ENCODE data around the gene CFAP77. TPM values are rescaled to one million over a fixed set of nuclear protein-coding genes. Genes with fewer than 3 reads are reported as not detected.

Gene CFAP77
- total RNA-seq, 2 experiments from 2014 or later = not detected

DNA sequence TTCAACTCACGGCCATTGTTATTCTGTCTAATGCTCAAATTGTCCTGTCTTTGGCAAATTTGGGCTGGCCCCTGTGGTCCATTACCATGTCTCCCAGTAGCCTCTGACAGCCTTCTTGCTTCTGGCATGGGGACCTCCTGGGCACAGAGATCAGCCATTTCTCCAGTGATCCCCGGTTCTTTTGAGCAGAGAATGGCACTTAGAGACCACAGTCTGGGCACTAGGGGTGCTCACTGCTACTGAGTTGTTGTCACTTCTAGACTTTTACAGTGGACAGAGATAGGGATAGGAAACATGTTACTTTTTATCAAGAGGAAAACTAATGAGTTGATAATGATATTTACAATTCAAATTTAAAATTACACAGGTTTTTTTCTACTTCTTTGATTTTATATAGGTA is 124.8 kb downstream of the CFAP77 start:
- Mint-ChIP-seq H3K36me3 (ENCODE audit: low read depth) (no peaks in the 10 kb centered on the region), H3K4me3 (no peak overlapping the region), H3K27me3 (peaks cover 14% of the 10 kb centered on the region), H3K4me1 (ENCODE audit: low read depth) (no peaks in the 10 kb centered on the region), H3K27ac (no peak overlapping the region), H3K9me3 (peaks cover 2% of the 10 kb centered on the region)
- TF ChIP-seq, protein P1, sequence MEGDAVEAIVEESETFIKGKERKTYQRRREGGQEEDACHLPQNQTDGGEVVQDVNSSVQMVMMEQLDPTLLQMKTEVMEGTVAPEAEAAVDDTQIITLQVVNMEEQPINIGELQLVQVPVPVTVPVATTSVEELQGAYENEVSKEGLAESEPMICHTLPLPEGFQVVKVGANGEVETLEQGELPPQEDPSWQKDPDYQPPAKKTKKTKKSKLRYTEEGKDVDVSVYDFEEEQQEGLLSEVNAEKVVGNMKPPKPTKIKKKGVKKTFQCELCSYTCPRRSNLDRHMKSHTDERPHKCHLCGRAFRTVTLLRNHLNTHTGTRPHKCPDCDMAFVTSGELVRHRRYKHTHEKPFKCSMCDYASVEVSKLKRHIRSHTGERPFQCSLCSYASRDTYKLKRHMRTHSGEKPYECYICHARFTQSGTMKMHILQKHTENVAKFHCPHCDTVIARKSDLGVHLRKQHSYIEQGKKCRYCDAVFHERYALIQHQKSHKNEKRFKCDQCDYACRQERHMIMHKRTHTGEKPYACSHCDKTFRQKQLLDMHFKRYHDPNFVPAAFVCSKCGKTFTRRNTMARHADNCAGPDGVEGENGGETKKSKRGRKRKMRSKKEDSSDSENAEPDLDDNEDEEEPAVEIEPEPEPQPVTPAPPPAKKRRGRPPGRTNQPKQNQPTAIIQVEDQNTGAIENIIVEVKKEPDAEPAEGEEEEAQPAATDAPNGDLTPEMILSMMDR (IDR thresholded peaks at IDR 0.05) = no peak
- ATAC-seq = no peak
- no peak for DNase-seq
- ChIA-PET POLR2A (no interaction called here), CTCF (no interaction called here)
- intact Hi-C loops (cut with micrococcal nuclease) = no loop called here

DNA sequence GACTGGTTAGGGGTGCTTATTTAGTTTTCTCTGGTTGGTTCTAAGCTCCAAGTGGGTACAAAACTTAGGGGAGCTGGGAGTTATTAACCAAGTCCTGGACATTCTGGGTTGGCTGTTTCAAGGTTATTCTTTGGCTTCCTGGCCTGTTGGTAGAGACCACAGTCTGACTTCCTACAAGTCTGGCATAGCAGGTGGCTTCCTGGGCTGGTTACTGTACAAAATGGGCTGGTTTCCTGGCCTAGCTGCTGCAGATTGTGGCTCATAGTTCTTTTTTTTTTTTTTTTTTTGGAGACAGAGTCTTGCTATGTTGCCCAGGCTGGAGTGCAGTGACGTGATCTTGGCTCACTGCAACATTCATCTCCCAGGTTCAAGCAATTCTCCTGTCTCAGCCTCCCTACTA is 126.1 kb downstream of the CFAP77 start:
- no peak for DNase-seq
- intact Hi-C loops (cut with micrococcal nuclease) = no loop called here
- ChIA-PET POLR2A (no interaction called here), CTCF (no interaction called here)
- no peak for ATAC-seq
- Mint-ChIP-seq H3K36me3 (ENCODE audit: low read depth) (no peaks in the 10 kb centered on the region), H3K27ac (no peak overlapping the region), H3K4me3 (no peak overlapping the region), H3K4me1 (ENCODE audit: low read depth) (no peaks in the 10 kb centered on the region), H3K27me3 (peaks cover 7% of the 10 kb centered on the region), H3K9me3 (peaks cover 2% of the 10 kb centered on the region)
- TF ChIP-seq, protein P1 (IDR thresholded peaks at IDR 0.05) = no peak

DNA sequence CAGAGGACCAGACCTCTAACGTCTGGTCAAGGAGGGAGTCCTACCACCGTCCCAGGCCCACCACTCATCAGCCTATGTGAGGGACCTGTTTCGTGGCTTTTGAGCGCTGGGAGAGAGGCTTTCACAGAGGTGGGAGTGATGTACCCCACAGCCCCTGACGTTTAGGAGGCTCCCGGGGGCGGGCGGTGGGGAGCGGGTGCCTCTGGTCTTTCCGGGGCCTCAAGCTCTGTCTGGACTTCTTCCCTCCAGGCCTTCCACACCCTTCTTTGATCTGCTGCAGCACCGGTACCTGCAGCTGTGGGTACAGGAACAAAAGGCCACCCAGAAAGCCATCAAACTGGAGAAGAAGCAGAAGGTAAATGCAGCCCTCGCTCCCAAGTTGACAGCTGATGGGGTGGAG is 127.3 kb downstream of the CFAP77 start:
- Mint-ChIP-seq H3K9me3 (peaks cover 2% of the 10 kb centered on the region), H3K4me1 (ENCODE audit: low read depth) (no peaks in the 10 kb centered on the region), H3K27me3 (no peaks in the 10 kb centered on the region), H3K4me3 (no peak overlapping the region), H3K27ac (no peak overlapping the region), H3K36me3 (ENCODE audit: low read depth) (no peaks in the 10 kb centered on the region)
- TF ChIP-seq, protein P1 (IDR thresholded peaks at IDR 0.05) = no peak
- intact Hi-C loops (cut with micrococcal nuclease) = no loop called here
- CTCF ChIA-PET = no interaction called here
- POLR2A ChIA-PET = no interaction called here
- ATAC-seq = no peak
- no peak for DNase-seq

DNA sequence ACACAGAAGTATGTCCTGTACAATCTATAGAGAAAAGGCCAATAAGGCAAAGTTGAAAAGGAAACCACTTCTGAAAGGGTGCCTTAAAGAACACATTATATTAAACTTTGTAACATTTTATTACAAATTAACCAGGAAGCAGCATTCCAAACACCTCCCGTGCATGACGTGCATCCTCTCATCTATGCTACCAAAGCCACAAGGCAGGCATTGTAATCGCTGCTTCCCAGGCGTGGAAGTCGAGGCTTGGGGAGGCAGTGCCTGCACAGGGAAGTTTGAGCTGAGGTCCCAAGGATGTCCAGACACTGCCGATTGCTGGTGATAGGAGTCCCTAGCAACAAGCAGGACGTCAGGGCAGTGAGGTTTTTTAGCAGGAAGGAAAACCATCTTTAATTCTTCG is 128.1 kb downstream of the CFAP77 start:
- CTCF ChIA-PET = no interaction called here
- no peak overlapping the region for H3K4me3 Mint-ChIP-seq
- H3K9me3 Mint-ChIP-seq = peaks cover 2% of the 10 kb centered on the region
- POLR2A ChIA-PET = no interaction called here
- TF ChIP-seq, protein P1 (IDR thresholded peaks at IDR 0.05) = no peak
- ATAC-seq (no peak), DNase-seq (no peak)
- intact Hi-C loops (cut with micrococcal nuclease) = no loop called here
- no peaks in the 10 kb centered on the region for H3K36me3 Mint-ChIP-seq (ENCODE audit: low read depth)
- H3K4me1 Mint-ChIP-seq (ENCODE audit: low read depth) = no peaks in the 10 kb centered on the region
- no peak overlapping the region for H3K27ac Mint-ChIP-seq
- H3K27me3 Mint-ChIP-seq = no peaks in the 10 kb centered on the region

DNA sequence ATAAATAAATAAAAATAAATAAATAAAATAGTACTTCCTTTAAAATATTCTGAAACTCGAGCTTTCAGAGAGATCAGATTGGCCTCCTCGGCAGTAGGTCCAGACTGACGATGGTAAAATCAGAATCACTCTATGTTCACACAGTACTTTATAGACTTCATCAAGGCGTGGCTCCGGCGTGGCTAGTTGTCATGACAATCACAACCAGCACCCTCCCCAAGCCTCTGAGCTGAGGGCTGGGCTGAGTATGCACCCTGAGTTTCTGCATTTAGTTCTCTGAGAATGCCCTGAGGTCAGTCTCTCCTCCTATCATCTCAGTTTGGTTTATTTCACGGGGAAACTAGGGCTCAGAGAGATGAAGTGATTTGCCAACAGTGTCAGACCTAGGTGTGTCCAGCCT is 129.1 kb downstream of the CFAP77 start:
- H3K36me3 Mint-ChIP-seq (ENCODE audit: low read depth) = no peaks in the 10 kb centered on the region
- H3K4me3 Mint-ChIP-seq = no peak overlapping the region
- CTCF ChIA-PET = no interaction called here

More for the DNA sequence above, 129.1 kb downstream of the CFAP77 start:
- no peak for ATAC-seq
- peaks cover 2% of the 10 kb centered on the region for H3K9me3 Mint-ChIP-seq
- H3K4me1 Mint-ChIP-seq (ENCODE audit: low read depth) = no peaks in the 10 kb centered on the region
- H3K27me3 Mint-ChIP-seq = no peaks in the 10 kb centered on the region
- H3K27ac Mint-ChIP-seq = no peak overlapping the region
- POLR2A ChIA-PET = no interaction called here
- intact Hi-C loops (cut with micrococcal nuclease) = no loop called here
- TF ChIP-seq, protein P1 (IDR thresholded peaks at IDR 0.05) = no peak
- no peak for DNase-seq

Measured in activated CD8-positive, alpha-beta T cell treated with anti-CD3 and anti-CD28 coated beads for 36 hours (primary cell).